Measurements from ENCODE around the gene DIP2C.

GRCh38 chr10:411603-412002 is 277.9 kb downstream of the DIP2C start:
- TF ChIP-seq POLR2A (IDR thresholded peaks at IDR 0.05), result no peak
- no peak for TF ChIP-seq CTCF (IDR thresholded peaks at IDR 0.05)
- no peak for TF ChIP-seq POLR2AphosphoS5 (IDR thresholded peaks at IDR 0.05; ENCODE audit: insufficient read depth in 1 of 2, low read depth in 1 of 2)
